ENCODE data around the gene SLC39A1. TPM values are rescaled to one million over a fixed set of nuclear protein-coding genes. Genes with fewer than 3 reads are reported as not detected.

SLC39A1 gene
- total RNA-seq, 1 donor from 2014 or later, result 120 TPM

GRCh38 chr1:153922076-153922971 is 41.0 kb downstream of the SLC39A1 start:
- intact Hi-C loops (cut with DNase I), result loop anchor here (10.0 kb wide), 1 partner anchor 108 kb away; no protein-coding TSS in a partner anchor
- H3K4me1 ChIP-seq, result peaks cover 31% of the 10 kb centered on the region
- ATAC-seq (peak; percentile 52), DNase-seq (no peak)
- H3K27me3 ChIP-seq, result no peaks in the 10 kb centered on the region
- no peak for TF ChIP-seq CTCF (IDR thresholded peaks at IDR 0.05)
- peak overlapping the region; percentile 86 for H3K27ac ChIP-seq
- H3K36me3 ChIP-seq, result peaks cover 11% of the 10 kb centered on the region
- peak overlapping the region; percentile 67 for H3K4me3 ChIP-seq
- no peaks in the 10 kb centered on the region for H3K9me3 ChIP-seq

- Histone ChIP-seq H3K9me3 (no peaks in the 10 kb centered on the region), H3K27ac (peak overlapping the region; percentile 86)
- DNase-seq, result peak; percentile 54
Observed at GRCh38 chr1:153921803-153922075, 41.6 kb downstream of the SLC39A1 start.

GRCh38 chr1:153921080-153921802 is 42.1 kb downstream of the SLC39A1 start:
- Histone ChIP-seq H3K9me3 (no peaks in the 10 kb centered on the region), H3K36me3 (peaks cover 11% of the 10 kb centered on the region), H3K27me3 (no peaks in the 10 kb centered on the region), H3K4me3 (peak overlapping the region; percentile 67), H3K27ac (peak overlapping the region; percentile 86), H3K4me1 (peaks cover 31% of the 10 kb centered on the region)
- no peak for ATAC-seq
- DNase-seq, result no peak
- intact Hi-C loops (cut with DNase I), result loop anchor here (10.0 kb wide), 1 partner anchor 106 kb away; no protein-coding TSS in a partner anchor
- no peak for TF ChIP-seq CTCF (IDR thresholded peaks at IDR 0.05)

More at GRCh38 chr1:153921803-153922075, 41.6 kb downstream of the SLC39A1 start:
- Histone ChIP-seq H3K4me3 (peak overlapping the region; percentile 67), H3K27me3 (no peaks in the 10 kb centered on the region), H3K4me1 (peaks cover 31% of the 10 kb centered on the region), H3K36me3 (peaks cover 11% of the 10 kb centered on the region)
- TF ChIP-seq CTCF (IDR thresholded peaks at IDR 0.05), result no peak
- no peak for ATAC-seq
- intact Hi-C loops (cut with DNase I), result loop anchor here (10.0 kb wide), 1 partner anchor 107 kb away; no protein-coding TSS in a partner anchor

- TF ChIP-seq CTCF (IDR thresholded peaks at IDR 0.05), result peak; percentile 17
- Histone ChIP-seq H3K4me1 (peaks cover 31% of the 10 kb centered on the region), H3K27me3 (no peaks in the 10 kb centered on the region), H3K9me3 (no peaks in the 10 kb centered on the region), H3K27ac (no peak overlapping the region), H3K36me3 (peaks cover 18% of the 10 kb centered on the region), H3K4me3 (no peak overlapping the region)
- ATAC-seq (no peak), DNase-seq (peak; percentile 6)
- intact Hi-C loops (cut with DNase I), result loop anchor here (10.0 kb wide), 1 partner anchor 105 kb away; no protein-coding TSS in a partner anchor
Observed at GRCh38 chr1:153919876-153920852, 43.2 kb downstream of the SLC39A1 start.

- intact Hi-C loops (cut with DNase I), result no loop called here
- Histone ChIP-seq H3K4me3 (no peak overlapping the region), H3K36me3 (peaks cover 18% of the 10 kb centered on the region), H3K27ac (no peak overlapping the region), H3K27me3 (no peaks in the 10 kb centered on the region), H3K9me3 (no peaks in the 10 kb centered on the region), H3K4me1 (peaks cover 21% of the 10 kb centered on the region)
- DNase-seq (no peak), ATAC-seq (no peak)
- no peak for TF ChIP-seq CTCF (IDR thresholded peaks at IDR 0.05)
Observed at GRCh38 chr1:153916297-153916696, 47.0 kb downstream of the SLC39A1 start.

All from upper lobe of right lung (tissue), 1 donor.